Testis (tissue), 2 donors: ENCODE data around the gene ANKS1B.

Experiments
- POLR2A ChIP-seq: fragments of 450-650 bp; IDR thresholded peaks from one replicate; pipeline ENCODE4 v1.6.1; 2017; ENCODE audit warnings: antibody characterized with exemption, mild to moderate bottlenecking, moderate library complexity
- TF ChIP-seq, protein P1 (sequence below), 3 experiments: fragments of 450-650 bp in 2 of 3; fragments of 200-600 bp in 1 of 3; sonication (generic) in 1 of 3; IDR thresholded peaks; one replicate each; pipeline ENCODE4 v1.5.1; 2016 to 2019; ENCODE audit warnings: antibody characterized with exemption in 3 of 3, mild to moderate bottlenecking in 2 of 3, moderate library complexity in 1 of 3

- TF ChIP-seq, protein P1, sequence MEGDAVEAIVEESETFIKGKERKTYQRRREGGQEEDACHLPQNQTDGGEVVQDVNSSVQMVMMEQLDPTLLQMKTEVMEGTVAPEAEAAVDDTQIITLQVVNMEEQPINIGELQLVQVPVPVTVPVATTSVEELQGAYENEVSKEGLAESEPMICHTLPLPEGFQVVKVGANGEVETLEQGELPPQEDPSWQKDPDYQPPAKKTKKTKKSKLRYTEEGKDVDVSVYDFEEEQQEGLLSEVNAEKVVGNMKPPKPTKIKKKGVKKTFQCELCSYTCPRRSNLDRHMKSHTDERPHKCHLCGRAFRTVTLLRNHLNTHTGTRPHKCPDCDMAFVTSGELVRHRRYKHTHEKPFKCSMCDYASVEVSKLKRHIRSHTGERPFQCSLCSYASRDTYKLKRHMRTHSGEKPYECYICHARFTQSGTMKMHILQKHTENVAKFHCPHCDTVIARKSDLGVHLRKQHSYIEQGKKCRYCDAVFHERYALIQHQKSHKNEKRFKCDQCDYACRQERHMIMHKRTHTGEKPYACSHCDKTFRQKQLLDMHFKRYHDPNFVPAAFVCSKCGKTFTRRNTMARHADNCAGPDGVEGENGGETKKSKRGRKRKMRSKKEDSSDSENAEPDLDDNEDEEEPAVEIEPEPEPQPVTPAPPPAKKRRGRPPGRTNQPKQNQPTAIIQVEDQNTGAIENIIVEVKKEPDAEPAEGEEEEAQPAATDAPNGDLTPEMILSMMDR (IDR thresholded peaks at IDR 0.05): no peak
- TF ChIP-seq POLR2A: no peak
Measured at GRCh38 chr12:100024974-100025555, 40.3 kb upstream of the ANKS1B start.
